Measurements from ENCODE around the gene CACNA2D3.
"Not testable (repeated sequence)": the region's sequence is repeated elsewhere in the genome, so short reads cannot be mapped to it uniquely, and the experiment has no call there.

CACNA2D3 gene

GRCh38 chr3:54443561-54444161, 321.3 kb downstream of the CACNA2D3 start:
- no peak overlapping the region for H3K27ac ChIP-seq
- no peak overlapping the region for H3K9ac ChIP-seq (ENCODE audit: insufficient read length)
- no peaks in the 10 kb centered on the region for H3K9me3 ChIP-seq (ENCODE audit: low read depth, low read length)
- TF ChIP-seq POLR2AphosphoS5 (IDR thresholded peaks at IDR 0.05; ENCODE audit: borderline replicate concordance, low read depth, low read length): no peak
- TF ChIP-seq FOXP2 (optimal IDR thresholded peaks at IDR 0.05; ENCODE audit: control extremely low read depth, extremely low read length, insufficient read depth): no peak
- no peak for TF ChIP-seq EZH2 (IDR thresholded peaks at IDR 0.05)
- no peaks in the 10 kb centered on the region for H3K36me3 ChIP-seq (ENCODE audit: insufficient read depth, low read length)
- DNase-seq (ENCODE audit: low read depth, low spot score): no peak
- H3K4me3 ChIP-seq: no peak overlapping the region

GRCh38 chr3:54445630-54446029, 323.3 kb downstream of the CACNA2D3 start:
- TF ChIP-seq EZH2 (IDR thresholded peaks at IDR 0.05) (no peak), FOXP2 (optimal IDR thresholded peaks at IDR 0.05; ENCODE audit: control extremely low read depth, extremely low read length, insufficient read depth) (no peak), POLR2AphosphoS5 (IDR thresholded peaks at IDR 0.05; ENCODE audit: borderline replicate concordance, low read depth, low read length) (no peak)
- Histone ChIP-seq H3K36me3 (ENCODE audit: insufficient read depth, low read length) (no peaks in the 10 kb centered on the region), H3K27ac (no peak overlapping the region), H3K9ac (ENCODE audit: insufficient read length) (no peak overlapping the region), H3K4me3 (no peak overlapping the region), H3K9me3 (ENCODE audit: low read depth, low read length) (no peaks in the 10 kb centered on the region)
- no peak for DNase-seq (ENCODE audit: low read depth, low spot score)

- TF ChIP-seq POLR2AphosphoS5 (IDR thresholded peaks at IDR 0.05; ENCODE audit: borderline replicate concordance, low read depth, low read length) (no peak), EZH2 (IDR thresholded peaks at IDR 0.05) (no peak), FOXP2 (optimal IDR thresholded peaks at IDR 0.05; ENCODE audit: control extremely low read depth, extremely low read length, insufficient read depth) (no peak)
- Histone ChIP-seq H3K4me3 (no peak overlapping the region), H3K27ac (no peak overlapping the region), H3K9ac (ENCODE audit: insufficient read length) (no peak overlapping the region), H3K36me3 (ENCODE audit: insufficient read depth, low read length) (no peaks in the 10 kb centered on the region), H3K9me3 (ENCODE audit: low read depth, low read length) (no peaks in the 10 kb centered on the region)
- no peak for DNase-seq (ENCODE audit: low read depth, low spot score)
Measured at GRCh38 chr3:54447427-54447826, 325.1 kb downstream of the CACNA2D3 start.

GRCh38 chr3:54454806-54455205, 332.5 kb downstream of the CACNA2D3 start:
- TF ChIP-seq EZH2 (IDR thresholded peaks at IDR 0.05) (no peak), FOXP2 (optimal IDR thresholded peaks at IDR 0.05; ENCODE audit: control extremely low read depth, extremely low read length, insufficient read depth) (no peak), POLR2AphosphoS5 (IDR thresholded peaks at IDR 0.05; ENCODE audit: borderline replicate concordance, low read depth, low read length) (no peak)
- Histone ChIP-seq H3K36me3 (ENCODE audit: insufficient read depth, low read length) (no peaks in the 10 kb centered on the region), H3K9ac (ENCODE audit: insufficient read length) (no peak overlapping the region), H3K4me3 (no peak overlapping the region), H3K9me3 (ENCODE audit: low read depth, low read length) (no peaks in the 10 kb centered on the region), H3K27ac (no peak overlapping the region)
- no peak for DNase-seq (ENCODE audit: low read depth, low spot score)

- Histone ChIP-seq H3K9me3 (ENCODE audit: low read depth, low read length) (no peaks in the 10 kb centered on the region), H3K36me3 (ENCODE audit: insufficient read depth, low read length) (no peaks in the 10 kb centered on the region), H3K9ac (ENCODE audit: insufficient read length) (no peak overlapping the region), H3K4me3 (no peak overlapping the region), H3K27ac (no peak overlapping the region)
- no peak for DNase-seq (ENCODE audit: low read depth, low spot score)
- TF ChIP-seq POLR2AphosphoS5 (IDR thresholded peaks at IDR 0.05; ENCODE audit: borderline replicate concordance, low read depth, low read length): no peak
- no peak for TF ChIP-seq EZH2 (IDR thresholded peaks at IDR 0.05)
- no peak for TF ChIP-seq FOXP2 (optimal IDR thresholded peaks at IDR 0.05; ENCODE audit: control extremely low read depth, extremely low read length, insufficient read depth)
Measured at GRCh38 chr3:54458357-54458756, 336.0 kb downstream of the CACNA2D3 start.

GRCh38 chr3:54464554-54464953, 342.2 kb downstream of the CACNA2D3 start:
- H3K9ac ChIP-seq (ENCODE audit: insufficient read length): not testable (repeated sequence)

GRCh38 chr3:54476891-54477290, 354.5 kb downstream of the CACNA2D3 start:
- no peaks in the 10 kb centered on the region for H3K9me3 ChIP-seq (ENCODE audit: low read depth, low read length)
- TF ChIP-seq POLR2AphosphoS5 (IDR thresholded peaks at IDR 0.05; ENCODE audit: borderline replicate concordance, low read depth, low read length) (no peak), EZH2 (IDR thresholded peaks at IDR 0.05) (no peak), FOXP2 (optimal IDR thresholded peaks at IDR 0.05; ENCODE audit: control extremely low read depth, extremely low read length, insufficient read depth) (no peak)

More at GRCh38 chr3:54464554-54464953, 342.2 kb downstream of the CACNA2D3 start:
- DNase-seq (ENCODE audit: low read depth, low spot score); H3K9me3 ChIP-seq (ENCODE audit: low read depth, low read length); H3K27ac ChIP-seq; H3K36me3 ChIP-seq (ENCODE audit: insufficient read depth, low read length); H3K4me3 ChIP-seq: not testable (repeated sequence)

GRCh38 chr3:54481606-54482365, 359.4 kb downstream of the CACNA2D3 start:
- Histone ChIP-seq H3K27ac (no peak overlapping the region), H3K36me3 (ENCODE audit: insufficient read depth, low read length) (no peaks in the 10 kb centered on the region), H3K9me3 (ENCODE audit: low read depth, low read length) (no peaks in the 10 kb centered on the region), H3K9ac (ENCODE audit: insufficient read length) (no peak overlapping the region), H3K4me3 (no peak overlapping the region)
- TF ChIP-seq POLR2AphosphoS5 (IDR thresholded peaks at IDR 0.05; ENCODE audit: borderline replicate concordance, low read depth, low read length): no peak
- TF ChIP-seq FOXP2 (optimal IDR thresholded peaks at IDR 0.05; ENCODE audit: control extremely low read depth, extremely low read length, insufficient read depth): no peak
- no peak for TF ChIP-seq EZH2 (IDR thresholded peaks at IDR 0.05)
- no peak for DNase-seq (ENCODE audit: low read depth, low spot score)

More at GRCh38 chr3:54476891-54477290, 354.5 kb downstream of the CACNA2D3 start:
- no peak overlapping the region for H3K9ac ChIP-seq (ENCODE audit: insufficient read length)
- no peak overlapping the region for H3K4me3 ChIP-seq
- no peak for DNase-seq (ENCODE audit: low read depth, low spot score)
- no peaks in the 10 kb centered on the region for H3K36me3 ChIP-seq (ENCODE audit: insufficient read depth, low read length)
- no peak overlapping the region for H3K27ac ChIP-seq
